GM19395 (cell line): ENCODE results near the gene SND1.

Experiments used
- ATAC-seq: cut with Tn5 transposase; IDR thresholded peaks from one replicate; pipeline ENCODE4 v1.9.1; 2021; ENCODE audit warnings: mild to moderate bottlenecking, moderate library complexity; ENCODE audit not compliant: unreplicated experiment

SND1 gene

DNA sequence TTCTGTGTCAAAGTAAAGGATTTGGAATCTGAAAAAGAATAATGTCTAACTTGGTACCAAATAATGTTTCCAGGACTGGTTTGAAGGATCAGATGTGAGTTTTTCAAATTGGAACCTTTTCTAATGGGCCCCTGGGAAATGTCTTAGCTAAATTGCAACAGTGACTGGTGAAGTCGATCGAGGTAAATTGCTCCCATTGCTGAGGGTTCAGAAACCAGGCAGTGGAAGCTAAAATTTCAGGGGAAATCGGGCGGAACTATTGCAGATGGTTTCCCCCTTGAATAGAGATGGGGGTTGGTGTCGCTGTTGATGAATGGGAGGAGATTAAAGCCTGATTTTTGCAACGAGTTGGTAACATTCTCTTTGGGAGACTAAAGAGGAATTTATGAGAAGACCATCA, 112.7 kb downstream of the SND1 start:
- no peak for ATAC-seq

- ATAC-seq: no peak
Observed at GRCh38 chr7:127765150-127765549, 113.2 kb downstream of the SND1 start.

DNA sequence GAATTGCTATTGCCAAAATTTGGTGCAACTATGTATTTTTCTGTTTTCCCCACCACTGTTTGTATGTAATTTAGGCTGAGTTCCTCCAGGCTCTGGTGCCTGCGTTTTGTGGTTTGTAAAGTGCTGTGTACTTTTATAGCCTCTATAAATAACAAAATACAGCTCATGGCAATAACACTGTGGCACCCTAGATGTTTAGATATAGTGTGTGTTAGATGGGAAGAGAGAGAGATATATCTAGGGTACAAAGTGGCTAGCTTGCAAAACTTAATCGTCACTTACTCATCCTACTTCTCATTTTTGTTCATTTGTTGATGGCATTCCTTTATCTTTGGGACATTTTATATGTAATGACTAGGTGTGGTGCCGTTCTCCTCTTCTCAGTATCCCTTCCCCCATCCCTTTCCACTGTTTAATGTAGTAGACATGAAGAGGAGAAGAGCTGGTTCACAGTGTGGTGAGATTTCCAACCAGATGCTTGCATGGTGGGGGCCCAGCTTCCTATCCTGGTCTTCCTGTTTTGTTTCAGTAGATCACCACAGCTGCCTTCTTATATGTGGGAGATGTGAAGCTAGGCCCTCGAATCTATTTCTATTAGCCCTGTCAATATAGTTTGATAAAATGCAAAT, 115.0 kb downstream of the SND1 start:
- ATAC-seq: no peak

GRCh38 chr7:127768241-127768640, 116.2 kb downstream of the SND1 start:
- no peak for ATAC-seq

DNA sequence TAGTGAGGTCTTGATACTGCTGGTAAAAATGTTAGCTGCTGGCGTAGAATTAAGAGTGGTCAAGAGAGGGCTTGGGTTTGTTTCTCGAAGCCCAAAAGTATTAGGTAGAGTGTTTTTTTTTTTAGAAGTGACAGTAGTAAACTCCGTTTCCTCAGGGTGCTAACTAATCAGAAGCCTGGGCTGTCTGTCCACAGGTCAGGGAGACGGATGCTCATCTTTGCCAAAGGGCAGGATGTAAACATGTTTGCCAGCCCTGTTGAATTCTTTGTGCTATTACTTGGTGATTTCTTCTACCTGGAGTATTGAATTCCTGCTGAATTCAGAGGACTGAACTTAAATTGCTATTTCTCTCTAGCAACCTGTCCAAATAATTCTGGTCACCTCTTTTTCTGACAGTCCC, 117.1 kb downstream of the SND1 start:
- no peak for ATAC-seq

- ATAC-seq: no peak
Observed at GRCh38 chr7:127769696-127770400, 117.9 kb downstream of the SND1 start.

GRCh38 chr7:127770885-127771284, 118.9 kb downstream of the SND1 start:
- no peak for ATAC-seq

DNA sequence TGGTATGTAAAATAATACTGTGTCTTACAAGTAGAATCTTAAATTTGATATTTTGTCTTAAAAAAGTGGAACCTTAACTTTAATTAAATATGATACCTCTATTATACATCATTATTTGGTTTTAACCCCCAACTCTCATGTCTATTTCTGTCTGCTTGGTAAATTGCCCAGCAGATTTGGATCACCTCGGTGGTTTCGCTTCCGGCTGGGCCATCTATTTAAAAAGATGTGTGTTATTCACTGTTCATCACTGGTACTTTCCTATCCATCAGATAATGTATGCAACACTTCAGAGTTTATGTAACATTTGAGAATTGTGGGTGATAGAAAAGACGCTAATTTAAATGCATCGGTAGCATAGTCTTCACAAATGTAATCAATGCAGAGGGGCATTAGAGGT, 119.7 kb downstream of the SND1 start:
- no peak for ATAC-seq

DNA sequence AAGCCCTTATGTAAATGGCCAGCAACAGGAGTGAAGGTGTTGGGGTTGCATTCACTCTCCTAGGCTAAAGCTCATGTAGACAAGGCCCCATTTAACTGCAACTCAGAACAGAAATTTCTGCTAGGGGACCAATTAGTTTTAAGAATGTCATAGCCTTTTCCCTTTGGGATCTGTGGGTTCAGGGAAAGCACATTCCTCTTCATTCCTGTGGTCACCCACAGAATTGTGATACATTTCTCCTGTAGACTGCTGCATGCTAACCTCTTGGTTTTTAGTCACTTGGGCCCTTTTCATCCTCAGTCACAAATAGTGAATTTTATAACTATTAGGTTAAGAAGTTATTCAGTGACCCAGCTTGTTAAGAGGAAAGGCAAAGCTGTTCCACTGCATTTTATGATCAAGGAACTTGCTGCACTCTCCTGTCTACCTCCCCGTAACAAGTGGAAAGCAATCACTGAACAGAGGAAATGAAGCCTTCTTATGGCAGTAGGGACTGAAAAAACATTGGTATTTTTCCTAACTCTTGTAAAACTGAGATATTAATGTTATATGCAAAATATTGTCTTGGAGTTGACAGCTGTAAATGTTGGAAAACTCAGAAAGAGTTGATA, 124.9 kb downstream of the SND1 start:
- no peak for ATAC-seq

DNA sequence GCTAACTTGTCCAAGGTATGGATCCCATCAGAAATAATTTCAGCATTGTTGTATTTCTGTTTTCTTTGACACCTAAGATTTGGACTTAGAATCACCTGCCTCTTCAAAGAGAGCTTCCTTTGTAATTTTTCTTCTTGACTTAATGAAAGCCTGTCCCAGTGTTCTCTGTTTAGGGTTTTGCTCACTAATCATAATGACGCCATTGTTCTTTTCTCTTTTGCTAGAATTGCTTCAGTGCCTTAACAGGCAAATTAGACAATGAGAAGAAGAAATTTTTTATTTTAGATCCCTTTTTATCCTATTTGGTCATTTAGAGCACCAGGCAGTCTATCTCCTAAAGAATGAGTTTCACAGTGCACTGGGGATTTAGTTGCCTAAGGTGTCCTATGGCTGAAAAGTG, 128.5 kb downstream of the SND1 start:
- no peak for ATAC-seq

DNA sequence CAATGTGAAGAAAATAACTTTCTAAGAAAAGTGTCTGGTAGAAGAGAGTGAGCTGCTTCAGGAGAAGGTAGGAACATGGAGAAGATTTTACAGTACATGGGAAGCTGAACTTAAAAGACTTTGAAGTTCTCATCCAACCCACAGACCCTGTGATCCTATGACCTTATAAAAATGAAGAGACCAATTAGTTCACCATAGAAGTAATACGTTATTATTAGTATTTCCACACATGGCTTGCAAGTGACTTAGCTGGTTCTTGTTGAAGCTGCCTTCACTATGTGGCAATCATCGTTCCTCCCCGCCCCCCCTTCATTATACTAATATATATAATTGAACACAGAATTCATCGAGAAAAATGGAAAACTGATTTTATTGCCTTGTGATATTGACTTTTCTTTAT, 129.1 kb downstream of the SND1 start:
- ATAC-seq: no peak

- no peak for ATAC-seq
Observed at GRCh38 chr7:127782075-127782474, 130.1 kb downstream of the SND1 start.

DNA sequence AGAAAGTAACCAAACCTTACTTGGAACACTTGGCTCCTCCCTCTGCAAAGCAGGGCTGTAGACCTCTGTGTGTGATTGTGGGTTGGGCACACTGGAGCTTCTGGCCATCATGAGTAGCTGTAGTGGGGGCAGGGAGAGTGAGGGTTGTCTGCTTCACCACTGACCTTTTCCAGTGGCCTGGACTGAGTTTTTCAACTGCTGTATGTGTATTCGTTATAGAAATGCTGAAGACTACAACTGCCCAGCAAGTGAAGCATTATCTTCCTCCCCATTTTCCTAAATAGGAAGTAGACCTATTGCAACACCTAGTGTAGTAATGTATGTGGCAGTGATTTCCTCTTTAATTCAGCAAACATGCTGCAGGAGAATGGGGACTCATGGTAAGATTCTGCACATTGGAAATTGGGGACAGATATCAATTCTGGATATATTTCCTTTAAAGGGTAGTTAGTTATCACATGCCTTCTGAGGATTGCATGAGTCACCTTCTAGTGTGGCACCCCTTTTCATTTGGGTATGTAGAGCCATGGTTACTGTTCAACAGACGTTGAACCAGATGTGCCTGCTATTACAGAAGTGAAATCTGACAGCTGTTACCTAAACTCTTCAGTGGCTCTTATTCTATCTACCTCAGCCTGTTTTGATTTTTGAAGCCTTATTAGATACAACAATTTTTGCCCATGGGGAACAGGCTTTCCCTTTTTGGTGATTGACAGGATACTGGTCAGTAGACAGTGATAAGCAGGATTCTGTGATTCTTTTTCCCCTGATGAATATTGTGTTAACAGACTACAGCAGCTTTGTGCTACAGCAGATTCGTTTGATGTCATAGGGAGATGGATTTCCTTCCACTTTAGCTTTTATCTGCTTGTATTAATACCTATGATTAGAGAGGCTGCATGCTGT, 130.9 kb downstream of the SND1 start:
- peak; percentile 89 for ATAC-seq

DNA sequence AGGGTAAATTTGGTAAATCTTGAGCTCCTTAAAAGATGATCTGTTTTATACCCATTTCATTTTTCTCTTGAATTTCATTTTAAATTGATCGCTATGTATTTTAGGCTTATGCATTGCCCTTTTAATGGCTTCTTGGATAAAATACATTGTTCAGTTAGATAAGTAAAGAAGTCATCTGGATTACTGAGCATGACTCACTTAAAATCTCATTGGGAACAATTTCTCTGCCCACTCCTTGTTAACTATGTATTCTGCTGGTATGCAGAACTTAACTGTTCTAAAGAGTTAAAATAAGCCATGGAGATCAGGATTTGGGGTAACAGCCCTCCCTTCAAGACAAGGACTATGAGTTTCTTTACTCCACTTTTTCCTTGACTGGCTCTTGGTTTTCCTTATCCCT, 134.2 kb downstream of the SND1 start:
- ATAC-seq: no peak

GRCh38 chr7:127789031-127789430, 137.0 kb downstream of the SND1 start:
- no peak for ATAC-seq

- no peak for ATAC-seq
Observed at GRCh38 chr7:127791446-127792189, 139.6 kb downstream of the SND1 start.

- ATAC-seq: no peak
Observed at GRCh38 chr7:127792528-127793342, 140.7 kb downstream of the SND1 start.

GRCh38 chr7:127793582-127793981, 141.6 kb downstream of the SND1 start:
- no peak for ATAC-seq

- ATAC-seq: no peak
Observed at GRCh38 chr7:127794136-127794535, 142.1 kb downstream of the SND1 start.

DNA sequence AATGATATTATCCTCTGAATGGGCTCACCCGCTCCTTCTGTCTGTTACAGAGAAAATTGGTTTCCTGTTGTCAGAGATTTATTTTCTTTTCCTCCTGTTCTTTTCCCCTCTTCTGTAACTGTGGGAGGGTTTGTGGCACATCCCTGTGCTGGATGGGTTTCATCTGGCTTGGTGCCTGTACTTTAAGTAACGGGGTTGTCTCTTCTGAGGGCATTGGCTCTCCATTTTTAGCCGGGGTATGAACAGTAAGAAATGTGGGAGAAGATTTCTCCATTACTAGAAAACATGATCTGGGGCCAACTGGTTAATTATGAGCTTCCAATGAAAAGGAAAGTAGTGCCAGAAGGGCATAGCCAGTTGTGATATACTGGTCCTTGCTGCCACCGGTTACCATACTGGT, 142.6 kb downstream of the SND1 start:
- no peak for ATAC-seq
